Stomach smooth muscle (tissue), 2 donors: Measurements from ENCODE around the gene HEATR5A.

Source experiments
- H3K27ac ChIP-seq: one replicate; pipeline ENCODE4 v1.7.0; 2013; ENCODE audit warnings: mild to moderate bottlenecking, low read length, inconsistent platforms
- H3K27me3 ChIP-seq, 2 donors: one replicate each; pipeline ENCODE4 v1.7.0; 2013; ENCODE audit warnings: low read length in 2 of 2; ENCODE audit not compliant: insufficient read depth in 2 of 2, control insufficient read depth in 1 of 2
- H3K36me3 ChIP-seq, 2 donors: one replicate each; pipeline ENCODE4 v1.7.0; 2013; ENCODE audit warnings: low read length in 2 of 2; ENCODE audit not compliant: control insufficient read depth in 2 of 2, insufficient read depth in 2 of 2
- H3K4me1 ChIP-seq: one replicate; pipeline ENCODE4 v1.7.0; 2013; ENCODE audit warnings: low read length; ENCODE audit not compliant: control insufficient read depth, insufficient read depth
- H3K4me3 ChIP-seq, 2 donors: one replicate each; pipeline ENCODE4 v1.7.0; 2013; ENCODE audit warnings: low read length in 2 of 2
- H3K9ac ChIP-seq, 2 donors: one replicate each; pipeline ENCODE4 v1.7.0; 2013; ENCODE audit warnings: low read length in 2 of 2, mild to moderate bottlenecking in 1 of 2
- H3K9me3 ChIP-seq, 2 donors: one replicate each; pipeline ENCODE4 v1.7.0; 2013; ENCODE audit warnings: low read length in 2 of 2; ENCODE audit not compliant: control insufficient read depth in 2 of 2
- donor health status: healthy.
- donor health status: Pancreatic carcinoma.

Gene HEATR5A

GRCh38 chr14:31426663-31427062, 6.3 kb upstream of the HEATR5A start:
- H3K9me3 ChIP-seq = no peaks in the 10 kb centered on the region
- H3K4me1 ChIP-seq = no peaks in the 10 kb centered on the region
- H3K27ac ChIP-seq = no peak overlapping the region
- H3K9ac ChIP-seq = no peak overlapping the region
- H3K36me3 ChIP-seq = no peaks in the 10 kb centered on the region
- H3K4me3 ChIP-seq = no peak overlapping the region
- no peaks in the 10 kb centered on the region for H3K27me3 ChIP-seq

GRCh38 chr14:31425905-31426304, 5.6 kb upstream of the HEATR5A start:
- Histone ChIP-seq H3K27ac (no peak overlapping the region), H3K4me1 (no peaks in the 10 kb centered on the region), H3K36me3 (no peaks in the 10 kb centered on the region), H3K9me3 (no peaks in the 10 kb centered on the region), H3K9ac (no peak overlapping the region), H3K27me3 (no peaks in the 10 kb centered on the region), H3K4me3 (no peak overlapping the region)

DNA sequence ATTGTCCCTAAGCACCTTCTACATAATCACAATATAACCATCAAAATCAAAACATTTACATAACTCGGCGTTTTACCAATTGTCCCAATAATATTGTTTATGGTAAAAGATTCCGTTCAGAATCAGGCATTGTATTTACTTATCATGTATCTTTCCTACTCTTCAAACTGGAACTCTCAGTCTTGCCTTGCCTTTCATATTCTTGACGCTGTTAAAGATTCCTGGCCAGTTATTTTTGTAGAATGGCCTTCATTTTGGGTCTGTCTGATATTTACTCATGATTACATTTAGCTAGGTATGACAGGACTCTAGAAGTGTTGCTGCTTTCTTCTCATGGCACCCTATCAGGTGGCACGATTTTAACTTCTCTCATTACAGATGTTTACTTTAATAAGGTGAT, 850 bp upstream of the HEATR5A start:
- Histone ChIP-seq H3K9ac (no peak overlapping the region), H3K4me3 (peak overlapping the region in 1 of 2 donors; percentile 57), H3K9me3 (no peaks in the 10 kb centered on the region), H3K27me3 (no peaks in the 10 kb centered on the region), H3K27ac (peak overlapping the region; percentile 80), H3K4me1 (peaks cover 4% of the 10 kb centered on the region), H3K36me3 (no peaks in the 10 kb centered on the region)

- Histone ChIP-seq H3K36me3 (no peaks in the 10 kb centered on the region), H3K9me3 (no peaks in the 10 kb centered on the region), H3K9ac (peak overlapping the region; percentile 90 to 92), H3K4me3 (peak overlapping the region; percentile 97 to 98), H3K27ac (peak overlapping the region; percentile 80), H3K4me1 (peaks cover 4% of the 10 kb centered on the region), H3K27me3 (no peaks in the 10 kb centered on the region)
These were observed 407 bp downstream of the HEATR5A start for GRCh38 chr14:31419967-31420318.

- H3K4me3 ChIP-seq = peak overlapping the region; percentile 97 to 98
- peaks cover 4% of the 10 kb centered on the region for H3K4me1 ChIP-seq
- H3K27ac ChIP-seq = peak overlapping the region; percentile 80
- no peaks in the 10 kb centered on the region for H3K36me3 ChIP-seq
- peak overlapping the region; percentile 90 to 92 for H3K9ac ChIP-seq
- no peaks in the 10 kb centered on the region for H3K27me3 ChIP-seq
- no peaks in the 10 kb centered on the region for H3K9me3 ChIP-seq
These were observed 977 bp downstream of the HEATR5A start for GRCh38 chr14:31419179-31419966.

DNA sequence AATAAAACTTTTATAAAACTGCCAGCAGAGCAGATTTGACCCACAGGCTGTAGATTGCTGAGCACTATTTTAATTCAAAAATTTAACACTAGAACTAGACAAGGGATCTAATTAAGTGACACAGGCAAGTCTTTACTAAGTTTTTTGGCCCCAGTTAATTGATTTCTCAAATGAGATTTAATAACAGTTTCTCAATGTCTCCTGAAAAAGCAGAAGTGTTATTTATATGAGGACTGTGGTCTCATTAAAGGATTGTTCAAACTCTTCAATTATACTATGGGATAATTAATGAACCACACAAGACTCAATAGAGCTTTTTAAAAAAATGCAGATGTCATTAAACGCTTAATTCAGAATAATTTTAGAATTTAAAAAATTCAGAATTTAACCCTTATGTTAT, 1.9 kb downstream of the HEATR5A start:
- Histone ChIP-seq H3K4me1 (peaks cover 4% of the 10 kb centered on the region), H3K27me3 (no peaks in the 10 kb centered on the region), H3K9ac (peak overlapping the region in 1 of 2 donors; percentile 30), H3K9me3 (no peaks in the 10 kb centered on the region), H3K27ac (no peak overlapping the region), H3K36me3 (no peaks in the 10 kb centered on the region), H3K4me3 (no peak overlapping the region)

DNA sequence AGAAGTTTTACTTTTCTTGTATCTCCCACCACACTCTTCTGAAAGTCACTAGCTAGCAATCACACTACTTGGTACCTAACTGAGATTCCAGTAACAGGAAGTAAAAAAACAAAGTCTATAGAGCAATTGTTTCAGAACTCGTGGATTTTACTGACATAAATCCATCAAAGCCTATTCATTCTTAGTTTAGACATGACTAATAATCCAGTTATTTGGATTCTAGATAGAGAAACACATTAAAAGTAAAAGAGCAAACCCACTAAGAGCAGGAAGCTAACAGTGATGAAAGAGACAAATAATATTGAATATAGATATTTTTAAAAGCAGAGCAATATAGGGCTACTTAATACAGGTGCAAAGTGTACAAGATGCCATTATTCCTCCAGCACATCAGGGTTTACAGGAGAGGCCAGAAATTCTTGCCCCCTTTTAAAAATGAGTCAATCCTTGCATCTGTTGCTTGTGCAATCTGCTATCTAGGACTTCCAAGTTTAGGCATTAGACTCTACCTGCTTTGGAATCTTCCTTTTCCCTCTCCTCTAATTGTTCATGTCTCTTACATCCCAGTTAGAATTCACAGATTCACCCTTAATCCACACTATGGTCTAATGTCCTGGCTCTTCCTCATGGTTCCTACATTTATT, 6.0 kb downstream of the HEATR5A start:
- Histone ChIP-seq H3K27ac (no peak overlapping the region), H3K9ac (no peak overlapping the region)

GRCh38 chr14:31411218-31411727, 9.1 kb downstream of the HEATR5A start:
- Histone ChIP-seq H3K9ac (no peak overlapping the region), H3K27me3 (no peaks in the 10 kb centered on the region), H3K4me3 (no peak overlapping the region), H3K27ac (no peak overlapping the region), H3K36me3 (no peaks in the 10 kb centered on the region), H3K4me1 (no peaks in the 10 kb centered on the region), H3K9me3 (no peaks in the 10 kb centered on the region)

More for the DNA sequence above, 6.0 kb downstream of the HEATR5A start:
- Histone ChIP-seq H3K36me3 (no peaks in the 10 kb centered on the region), H3K4me1 (peaks cover 1% of the 10 kb centered on the region), H3K9me3 (no peaks in the 10 kb centered on the region), H3K4me3 (no peak overlapping the region), H3K27me3 (no peaks in the 10 kb centered on the region)

DNA sequence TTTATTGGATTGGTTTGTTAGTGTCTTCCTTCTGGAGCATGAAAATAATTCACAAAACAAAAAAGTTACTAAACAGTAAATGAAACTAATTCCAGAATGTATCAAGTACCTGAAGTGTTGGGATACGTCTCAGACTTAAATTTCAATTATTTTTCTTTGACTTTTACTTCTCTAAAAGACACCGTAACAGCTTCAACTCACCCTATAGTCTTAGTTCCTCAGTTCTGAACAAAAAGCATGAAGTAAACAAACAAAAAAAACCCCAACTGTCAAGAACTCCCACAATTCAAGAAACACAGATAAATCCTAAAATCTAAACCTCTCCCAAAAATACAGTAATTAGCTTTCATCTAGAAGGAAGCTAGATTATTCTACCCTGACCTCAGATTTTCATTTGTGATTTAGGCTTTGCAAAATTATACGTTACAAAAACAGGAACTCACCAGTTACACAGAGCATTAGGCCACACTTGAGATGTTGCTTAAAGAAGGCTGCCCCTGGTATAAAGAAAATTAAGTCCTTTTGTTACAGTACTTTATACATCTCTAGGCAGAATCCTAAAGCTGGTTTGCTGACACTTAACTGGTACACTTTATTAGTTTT, 10.2 kb downstream of the HEATR5A start:
- H3K4me1 ChIP-seq = no peaks in the 10 kb centered on the region
- no peaks in the 10 kb centered on the region for H3K9me3 ChIP-seq
- H3K9ac ChIP-seq = no peak overlapping the region
- H3K36me3 ChIP-seq = no peaks in the 10 kb centered on the region
- H3K4me3 ChIP-seq = no peak overlapping the region
- no peak overlapping the region for H3K27ac ChIP-seq
- H3K27me3 ChIP-seq = no peaks in the 10 kb centered on the region

DNA sequence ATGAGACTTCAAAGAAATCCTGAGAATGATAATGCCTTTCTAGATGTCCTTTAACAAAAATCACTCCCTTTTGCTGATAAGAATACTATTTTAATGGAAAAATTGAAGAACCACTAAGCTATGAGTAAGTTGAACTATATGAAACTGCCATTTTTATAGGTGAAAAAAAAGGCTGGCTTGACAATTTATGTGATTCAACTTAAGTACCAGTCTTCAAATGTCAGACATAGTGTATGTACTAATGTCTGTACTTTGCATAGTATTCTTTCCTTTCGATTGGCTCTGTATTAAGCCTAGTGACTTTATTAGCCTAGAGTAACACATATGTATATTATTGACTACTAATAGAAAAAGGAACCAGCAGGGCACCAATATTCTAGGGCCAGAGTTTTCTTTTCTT, 11.9 kb downstream of the HEATR5A start:
- Histone ChIP-seq H3K4me1 (no peaks in the 10 kb centered on the region), H3K9me3 (no peaks in the 10 kb centered on the region), H3K36me3 (no peaks in the 10 kb centered on the region), H3K27ac (no peak overlapping the region), H3K9ac (no peak overlapping the region), H3K4me3 (no peak overlapping the region), H3K27me3 (no peaks in the 10 kb centered on the region)
